Sigmoid colon (tissue), 4 donors: ENCODE measurements around the gene SARS2.

Experiments used
- CTCF ChIP-seq, 4 experiments: fragments of 450-650 bp in 3 of 4; fragments of 200-600 bp in 1 of 4; IDR thresholded peaks; one replicate each; pipeline ENCODE4 v1.5.1; 2016 to 2019; ENCODE audit warnings: antibody characterized with exemption in 4 of 4, mild to moderate bottlenecking in 3 of 4, moderate library complexity in 2 of 4
- POLR2A ChIP-seq, 2 donors: fragments of 450-650 bp; IDR thresholded peaks; one replicate each; pipeline ENCODE4 v1.6.1; 2016; ENCODE audit warnings: antibody characterized with exemption in 2 of 2, mild to moderate bottlenecking in 2 of 2, moderate library complexity in 2 of 2
- POLR2AphosphoS5 ChIP-seq, 4 donors: sonication (generic); formaldehyde crosslinking; IDR thresholded peaks; one replicate each; pipeline ENCODE4 v1.6.1; 2017; ENCODE audit warnings: antibody characterized with exemption in 4 of 4

GRCh38 chr19:38870612-38871011, 60.0 kb downstream of the SARS2 start:
- TF ChIP-seq CTCF (IDR thresholded peaks at IDR 0.05) (no peak), POLR2A (IDR thresholded peaks at IDR 0.05) (no peak), POLR2AphosphoS5 (IDR thresholded peaks at IDR 0.05) (no peak)
